Activated T-helper 1 cell treated with anti-CD3 and anti-CD28 coated beads, Interleukin-12 subunit alpha, Interleukin-12 subunit beta, Interleukin-2, Interleukin-4 antibody, amounts not matched to agents 30 ng/mL and 10 ng/mL and 1 ng/mL, durations not matched to agents 14 hours and 24 hours and 36 hours (primary cell): ENCODE measurements around the gene CMSS1. TPM values are rescaled to one million over a fixed set of nuclear protein-coding genes. Genes with fewer than 3 reads are reported as not detected.

Experiments
- DNase-seq: peaks from one replicate; pipeline ENCODE4 v3.0.0; 2021; ENCODE audit warnings: low spot score
- H3K27ac Mint-ChIP-seq: one replicate; pipeline ENCODE4 v1.8.0; 2021; ENCODE audit warnings: mild to moderate bottlenecking, mixed read lengths
- H3K27me3 Mint-ChIP-seq: one replicate; pipeline ENCODE4 v1.8.0; 2022; ENCODE audit warnings: mild to moderate bottlenecking, moderate library complexity, mixed read lengths; ENCODE audit not compliant: insufficient read depth
- H3K36me3 Mint-ChIP-seq: one replicate; pipeline ENCODE4 v1.8.0; 2021; ENCODE audit warnings: low read depth, mixed read lengths
- H3K4me1 Mint-ChIP-seq: one replicate; pipeline ENCODE4 v1.8.0; 2021; ENCODE audit warnings: low read depth, mixed read lengths
- H3K4me3 Mint-ChIP-seq: one replicate; pipeline ENCODE4 v1.8.0; 2021; ENCODE audit warnings: mild to moderate bottlenecking, moderate library complexity, mixed read lengths
- H3K9me3 Mint-ChIP-seq: one replicate; pipeline ENCODE4 v1.8.0; 2021; ENCODE audit warnings: mixed read lengths
- intact Hi-C: fragments of 100-400 bp; cut with micrococcal nuclease; formaldehyde crosslinking; loops from one replicate; pipeline ENCODE4 v1.15.1; 2024
- total RNA-seq: library from RNA; stranded (reverse); gene quantifications from 2 replicates; pipeline ENCODE4 v1.2.3, GENCODE V29; 2022

Gene CMSS1
- total RNA-seq, 1 donor from 2014 or later = 108 TPM

GRCh38 chr3:100185847-100186246 lies 368.2 kb downstream of the CMSS1 start:
- Mint-ChIP-seq H3K4me1 (no peaks in the 10 kb centered on the region), H3K4me3 (no peak overlapping the region), H3K27ac (no peak overlapping the region), H3K36me3 (peaks cover 10% of the 10 kb centered on the region), H3K9me3 (peaks cover 13% of the 10 kb centered on the region), H3K27me3 (no peaks in the 10 kb centered on the region)
- DNase-seq = no peak
- intact Hi-C loops = no loop called here

GRCh38 chr3:100189444-100189964 lies 371.8 kb downstream of the CMSS1 start:
- Mint-ChIP-seq H3K9me3 (no peaks in the 10 kb centered on the region), H3K27me3 (no peaks in the 10 kb centered on the region), H3K27ac (no peak overlapping the region), H3K36me3 (no peaks in the 10 kb centered on the region), H3K4me1 (no peaks in the 10 kb centered on the region), H3K4me3 (no peak overlapping the region)
- DNase-seq = no peak
- intact Hi-C loops = no loop called here

GRCh38 chr3:100195375-100195774 lies 377.7 kb downstream of the CMSS1 start:
- no peak for DNase-seq
- Mint-ChIP-seq H3K4me3 (no peak overlapping the region), H3K9me3 (no peaks in the 10 kb centered on the region), H3K27me3 (no peaks in the 10 kb centered on the region), H3K36me3 (no peaks in the 10 kb centered on the region), H3K27ac (no peak overlapping the region), H3K4me1 (no peaks in the 10 kb centered on the region)
- intact Hi-C loops = no loop called here

GRCh38 chr3:100197876-100198275 lies 380.2 kb downstream of the CMSS1 start:
- Mint-ChIP-seq H3K27me3 (no peaks in the 10 kb centered on the region), H3K27ac (no peak overlapping the region), H3K4me3 (no peak overlapping the region), H3K9me3 (no peaks in the 10 kb centered on the region), H3K36me3 (no peaks in the 10 kb centered on the region), H3K4me1 (no peaks in the 10 kb centered on the region)
- intact Hi-C loops = no loop called here
- no peak for DNase-seq

- Mint-ChIP-seq H3K4me1 (no peaks in the 10 kb centered on the region), H3K4me3 (no peak overlapping the region), H3K27ac (no peak overlapping the region), H3K9me3 (no peaks in the 10 kb centered on the region), H3K27me3 (peaks cover 3% of the 10 kb centered on the region), H3K36me3 (no peaks in the 10 kb centered on the region)
- no peak for DNase-seq
- intact Hi-C loops = no loop called here
Observed at GRCh38 chr3:100198579-100199269, 381.1 kb downstream of the CMSS1 start.

- Mint-ChIP-seq H3K4me3 (no peak overlapping the region), H3K36me3 (peaks cover 3% of the 10 kb centered on the region), H3K27ac (no peak overlapping the region), H3K9me3 (no peaks in the 10 kb centered on the region), H3K27me3 (peaks cover 3% of the 10 kb centered on the region), H3K4me1 (peaks cover 13% of the 10 kb centered on the region)
- DNase-seq = no peak
- intact Hi-C loops = no loop called here
Observed at GRCh38 chr3:100205171-100205570, 387.5 kb downstream of the CMSS1 start.

GRCh38 chr3:100206687-100207086 lies 389.0 kb downstream of the CMSS1 start:
- no peak overlapping the region for H3K27ac Mint-ChIP-seq
- H3K27me3 Mint-ChIP-seq = peaks cover 3% of the 10 kb centered on the region
- no peak for DNase-seq
- H3K36me3 Mint-ChIP-seq = peaks cover 5% of the 10 kb centered on the region
- H3K4me3 Mint-ChIP-seq = no peak overlapping the region
- peaks cover 27% of the 10 kb centered on the region for H3K4me1 Mint-ChIP-seq
- no peaks in the 10 kb centered on the region for H3K9me3 Mint-ChIP-seq
- intact Hi-C loops = no loop called here

GRCh38 chr3:100207886-100208285 lies 390.2 kb downstream of the CMSS1 start:
- no peak for DNase-seq
- Mint-ChIP-seq H3K9me3 (no peaks in the 10 kb centered on the region), H3K4me3 (no peak overlapping the region), H3K27ac (no peak overlapping the region), H3K4me1 (peaks cover 27% of the 10 kb centered on the region), H3K36me3 (peaks cover 6% of the 10 kb centered on the region), H3K27me3 (peaks cover 3% of the 10 kb centered on the region)
- intact Hi-C loops = no loop called here

- intact Hi-C loops = no loop called here
- no peak for DNase-seq
- Mint-ChIP-seq H3K4me1 (peaks cover 27% of the 10 kb centered on the region), H3K4me3 (no peak overlapping the region), H3K27me3 (no peaks in the 10 kb centered on the region), H3K36me3 (peaks cover 8% of the 10 kb centered on the region), H3K27ac (no peak overlapping the region), H3K9me3 (no peaks in the 10 kb centered on the region)
Observed at GRCh38 chr3:100209169-100209568, 391.5 kb downstream of the CMSS1 start.

- Mint-ChIP-seq H3K36me3 (peaks cover 8% of the 10 kb centered on the region), H3K9me3 (no peaks in the 10 kb centered on the region), H3K27me3 (peaks cover 3% of the 10 kb centered on the region), H3K4me3 (peak overlapping the region; percentile 57), H3K4me1 (peaks cover 27% of the 10 kb centered on the region), H3K27ac (peak overlapping the region; percentile 77)
- peak; percentile 4 for DNase-seq
- intact Hi-C loops = loop anchor here (1.0 to 2.0 kb wide), 2 partner anchors 51 to 123 kb away; partner anchors contain the start of gene TBC1D23
Observed at GRCh38 chr3:100209948-100210771, 392.5 kb downstream of the CMSS1 start.

- no peaks in the 10 kb centered on the region for H3K9me3 Mint-ChIP-seq
- peak overlapping the region; percentile 57 for H3K4me3 Mint-ChIP-seq
- peaks cover 8% of the 10 kb centered on the region for H3K36me3 Mint-ChIP-seq
- peaks cover 27% of the 10 kb centered on the region for H3K4me1 Mint-ChIP-seq
- intact Hi-C loops = loop anchor here (1.0 to 2.0 kb wide), 2 partner anchors 50 to 123 kb away; partner anchors contain the start of gene TBC1D23
- DNase-seq = peak; percentile 7
- H3K27me3 Mint-ChIP-seq = peaks cover 6% of the 10 kb centered on the region
- peak overlapping the region; percentile 77 for H3K27ac Mint-ChIP-seq
Observed at GRCh38 chr3:100210772-100211135, 393.1 kb downstream of the CMSS1 start.

GRCh38 chr3:100213891-100214573 lies 396.4 kb downstream of the CMSS1 start:
- no peak for DNase-seq
- Mint-ChIP-seq H3K9me3 (peaks cover 7% of the 10 kb centered on the region), H3K4me3 (no peak overlapping the region), H3K27me3 (peaks cover 22% of the 10 kb centered on the region), H3K36me3 (peaks cover 8% of the 10 kb centered on the region), H3K27ac (no peak overlapping the region), H3K4me1 (peaks cover 22% of the 10 kb centered on the region)
- intact Hi-C loops = no loop called here

- intact Hi-C loops = no loop called here
Observed at GRCh38 chr3:100214574-100214964, 396.9 kb downstream of the CMSS1 start.

More at GRCh38 chr3:100214574-100214964, 396.9 kb downstream of the CMSS1 start:
- Mint-ChIP-seq H3K9me3 (peaks cover 12% of the 10 kb centered on the region), H3K27me3 (peaks cover 26% of the 10 kb centered on the region), H3K4me1 (peaks cover 20% of the 10 kb centered on the region), H3K36me3 (peaks cover 11% of the 10 kb centered on the region), H3K4me3 (no peak overlapping the region), H3K27ac (no peak overlapping the region)
- DNase-seq = no peak
